Loucy (cell line): ENCODE data around the gene SCYGR5.

ENCODE experiments used
- H2AFZ ChIP-seq: fragments of 200-600 bp; sonication (generic); 2 replicates; pipeline ENCODE4 v1.6.0; 2016; ENCODE audit warnings: antibody characterized with exemption, mild to moderate bottlenecking, low read length, moderate library complexity
- H3F3A ChIP-seq: fragments of 200-600 bp; 2 replicates; pipeline ENCODE4 v1.6.0; 2016; ENCODE audit warnings: antibody characterized with exemption, low read depth, mild to moderate bottlenecking
- H3K27me3 ChIP-seq: fragments of 200-600 bp; sonication (generic); 2 replicates; pipeline ENCODE4 v1.6.1; 2014; ENCODE audit warnings: low read length, mild to moderate bottlenecking; ENCODE audit not compliant: insufficient read depth, poor library complexity, severe bottlenecking
- H3K36me3 ChIP-seq: fragments of 200-600 bp; sonication (generic); 2 replicates; pipeline ENCODE4 v1.6.1; 2016; ENCODE audit warnings: low read length; ENCODE audit not compliant: insufficient read depth
- H3K4me1 ChIP-seq: fragments of 200-600 bp; sonication (generic); 2 replicates; pipeline ENCODE4 v1.5.1; 2014; ENCODE audit warnings: low read length, mild to moderate bottlenecking; ENCODE audit not compliant: insufficient read depth, poor library complexity, severe bottlenecking
- H3K4me2 ChIP-seq: fragments of 200-600 bp; sonication (generic); 2 replicates; pipeline ENCODE4 v1.6.0; 2014; ENCODE audit warnings: antibody characterized with exemption, low read length, low read depth, mild to moderate bottlenecking; ENCODE audit not compliant: poor library complexity, severe bottlenecking
- H3K4me3 ChIP-seq: fragments of 200-600 bp; sonication (generic); 2 replicates; pipeline ENCODE4 v1.5.1; 2014; ENCODE audit warnings: low read length, mild to moderate bottlenecking, mixed read lengths; ENCODE audit not compliant: poor library complexity, severe bottlenecking
- H3K79me2 ChIP-seq: fragments of 200-600 bp; sonication (generic); 2 replicates; pipeline ENCODE4 v1.6.1; 2014; ENCODE audit warnings: low read length; ENCODE audit not compliant: insufficient read depth
- H3K9ac ChIP-seq: fragments of 200-600 bp; sonication (generic); 2 replicates; pipeline ENCODE4 v1.6.0; 2014; ENCODE audit warnings: mild to moderate bottlenecking, low read depth, low read length, moderate library complexity; ENCODE audit not compliant: poor library complexity, severe bottlenecking
- H3K9me2 ChIP-seq: fragments of 200-600 bp; sonication (generic); replicated peaks from 2 replicates; pipeline ENCODE4 v1.6.1; 2016; ENCODE audit warnings: low read depth, low read length, mixed read lengths
- H3K9me3 ChIP-seq: fragments of 200-600 bp; sonication (generic); 2 replicates; pipeline ENCODE4 v1.6.1; 2014; ENCODE audit warnings: mild to moderate bottlenecking, antibody characterized with exemption, low read length, low read depth; ENCODE audit not compliant: insufficient read depth
- H4K20me1 ChIP-seq: fragments of 200-600 bp; sonication (generic); 2 replicates; pipeline ENCODE4 v1.6.0; 2014; ENCODE audit warnings: antibody characterized with exemption, low read length, mild to moderate bottlenecking; ENCODE audit not compliant: insufficient read depth, poor library complexity, severe bottlenecking
- EZH2phosphoT487 ChIP-seq: fragments of 200-600 bp; IDR thresholded peaks from 2 replicates; pipeline ENCODE4 v1.6.1; 2018; ENCODE audit warnings: antibody characterized with exemption, mild to moderate bottlenecking, moderate library complexity, borderline replicate concordance
- TF ChIP-seq, protein P1 (sequence below): fragments of 200-600 bp; sonication (generic); conservative IDR thresholded peaks from 2 replicates; pipeline ENCODE4 v1.5.1; 2014; ENCODE audit warnings: mild to moderate bottlenecking, antibody characterized with exemption, low read length

SCYGR5 gene

DNA sequence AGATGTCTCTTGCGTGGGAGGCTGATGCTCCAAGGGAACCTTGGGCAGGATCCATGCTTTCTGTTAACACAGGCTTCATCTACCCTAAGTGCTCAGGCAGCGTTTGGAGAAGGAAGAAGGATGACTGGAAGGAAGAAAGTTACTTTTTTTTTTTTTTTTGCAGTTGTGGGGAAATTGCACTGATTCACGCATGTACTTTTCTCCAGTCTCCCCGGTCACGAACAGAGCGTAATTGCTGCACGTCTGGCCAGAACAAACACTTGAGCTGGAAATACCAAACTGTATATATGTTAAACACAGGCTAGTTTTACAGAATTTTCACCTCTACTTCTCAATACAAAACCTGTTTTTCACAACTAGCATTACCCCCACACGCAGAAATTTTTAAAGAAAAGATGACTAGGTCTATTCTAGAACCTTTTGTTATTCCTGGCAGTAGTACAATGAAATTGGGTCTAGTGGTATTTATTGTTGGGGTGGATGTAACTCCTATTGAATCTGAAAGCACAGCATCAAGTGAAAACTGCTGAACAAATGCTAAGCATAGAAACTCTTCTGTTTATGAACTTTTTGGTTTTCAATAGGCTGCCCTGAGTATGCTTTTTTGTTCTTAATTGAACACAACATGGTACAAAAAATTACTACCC lies 9.3 kb upstream of the SCYGR5 start:
- no peak overlapping the region for H2AFZ ChIP-seq
- no peaks in the 10 kb centered on the region for H3K9me2 ChIP-seq
- H3K9ac ChIP-seq: no peak overlapping the region
- no peak overlapping the region for H3K4me3 ChIP-seq
- H3K9me3 ChIP-seq: no peaks in the 10 kb centered on the region
- TF ChIP-seq, protein P1, sequence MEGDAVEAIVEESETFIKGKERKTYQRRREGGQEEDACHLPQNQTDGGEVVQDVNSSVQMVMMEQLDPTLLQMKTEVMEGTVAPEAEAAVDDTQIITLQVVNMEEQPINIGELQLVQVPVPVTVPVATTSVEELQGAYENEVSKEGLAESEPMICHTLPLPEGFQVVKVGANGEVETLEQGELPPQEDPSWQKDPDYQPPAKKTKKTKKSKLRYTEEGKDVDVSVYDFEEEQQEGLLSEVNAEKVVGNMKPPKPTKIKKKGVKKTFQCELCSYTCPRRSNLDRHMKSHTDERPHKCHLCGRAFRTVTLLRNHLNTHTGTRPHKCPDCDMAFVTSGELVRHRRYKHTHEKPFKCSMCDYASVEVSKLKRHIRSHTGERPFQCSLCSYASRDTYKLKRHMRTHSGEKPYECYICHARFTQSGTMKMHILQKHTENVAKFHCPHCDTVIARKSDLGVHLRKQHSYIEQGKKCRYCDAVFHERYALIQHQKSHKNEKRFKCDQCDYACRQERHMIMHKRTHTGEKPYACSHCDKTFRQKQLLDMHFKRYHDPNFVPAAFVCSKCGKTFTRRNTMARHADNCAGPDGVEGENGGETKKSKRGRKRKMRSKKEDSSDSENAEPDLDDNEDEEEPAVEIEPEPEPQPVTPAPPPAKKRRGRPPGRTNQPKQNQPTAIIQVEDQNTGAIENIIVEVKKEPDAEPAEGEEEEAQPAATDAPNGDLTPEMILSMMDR: no peak
- TF ChIP-seq EZH2phosphoT487: no peak
- H3K79me2 ChIP-seq: no peaks in the 10 kb centered on the region
- H3K27me3 ChIP-seq: no peaks in the 10 kb centered on the region
- no peak overlapping the region for H3K4me2 ChIP-seq
- no peaks in the 10 kb centered on the region for H3K4me1 ChIP-seq
- H4K20me1 ChIP-seq: no peaks in the 10 kb centered on the region
- no peaks in the 10 kb centered on the region for H3K36me3 ChIP-seq
- H3F3A ChIP-seq: no peaks in the 10 kb centered on the region

DNA sequence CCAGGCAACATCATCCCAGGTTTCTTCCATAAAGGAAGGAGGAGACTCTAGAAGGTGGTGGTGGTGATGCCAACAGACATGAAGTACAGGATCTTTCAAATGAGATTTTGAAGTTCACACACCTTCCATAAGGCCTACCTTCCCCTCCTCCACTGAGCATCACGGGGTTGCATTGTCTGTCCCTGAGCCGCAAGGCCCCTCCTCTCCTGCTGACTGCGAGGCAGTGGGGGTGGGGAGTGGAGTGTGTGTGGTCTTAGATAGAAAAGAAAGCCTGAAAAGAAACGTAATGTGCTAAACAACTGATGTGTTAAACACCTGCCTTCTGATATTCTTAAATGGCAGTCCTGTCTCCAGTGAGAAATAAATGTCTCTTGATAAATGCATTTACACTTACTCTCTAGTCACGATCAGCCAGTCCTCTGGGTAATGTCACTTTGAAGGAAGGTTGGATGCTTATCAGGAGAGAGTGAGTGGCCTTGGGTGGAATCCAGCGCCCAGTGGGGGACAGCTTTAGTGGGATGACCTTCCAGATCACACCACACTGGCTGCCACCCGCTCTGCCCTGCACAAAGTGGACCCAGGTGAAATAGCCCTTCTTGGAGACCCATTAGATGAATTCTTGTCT lies 5.5 kb upstream of the SCYGR5 start:
- no peaks in the 10 kb centered on the region for H3K9me3 ChIP-seq
- no peaks in the 10 kb centered on the region for H3F3A ChIP-seq
- H2AFZ ChIP-seq: no peak overlapping the region
- H3K9me2 ChIP-seq: no peaks in the 10 kb centered on the region
- H3K4me3 ChIP-seq: no peak overlapping the region
- H3K79me2 ChIP-seq: no peaks in the 10 kb centered on the region
- no peaks in the 10 kb centered on the region for H3K27me3 ChIP-seq
- H3K36me3 ChIP-seq: no peaks in the 10 kb centered on the region
- TF ChIP-seq EZH2phosphoT487: no peak
- TF ChIP-seq, protein P1: no peak
- H3K4me2 ChIP-seq: no peak overlapping the region
- H4K20me1 ChIP-seq: no peaks in the 10 kb centered on the region
- no peaks in the 10 kb centered on the region for H3K4me1 ChIP-seq
- H3K9ac ChIP-seq: no peak overlapping the region

DNA sequence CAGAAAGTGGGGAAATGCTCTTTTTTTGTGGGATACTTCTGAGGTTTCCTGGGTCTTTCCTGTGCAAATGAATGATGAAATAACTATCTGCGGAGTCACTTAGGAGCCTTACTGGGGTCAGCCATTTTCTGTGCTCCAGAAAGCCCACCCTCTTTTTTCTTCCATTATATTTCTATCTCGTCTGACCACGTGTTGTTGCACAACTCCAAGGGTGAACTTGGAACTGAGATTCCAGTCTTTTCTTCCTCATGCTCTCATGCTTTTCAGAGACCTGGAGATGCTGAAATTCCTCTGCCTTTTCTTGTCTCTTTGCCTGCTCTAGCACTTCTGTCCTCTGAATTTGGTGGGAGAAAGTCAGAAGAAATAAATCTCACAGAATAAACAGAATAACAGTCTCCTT lies 4.8 kb upstream of the SCYGR5 start:
- H3K9ac ChIP-seq: no peak overlapping the region
- H3K4me2 ChIP-seq: no peak overlapping the region
- no peaks in the 10 kb centered on the region for H3F3A ChIP-seq
- H4K20me1 ChIP-seq: no peaks in the 10 kb centered on the region
- no peaks in the 10 kb centered on the region for H3K36me3 ChIP-seq
- no peak overlapping the region for H2AFZ ChIP-seq
- H3K27me3 ChIP-seq: no peaks in the 10 kb centered on the region
- no peak for TF ChIP-seq EZH2phosphoT487
- TF ChIP-seq, protein P1: no peak
- H3K4me3 ChIP-seq: no peak overlapping the region
- H3K4me1 ChIP-seq: no peaks in the 10 kb centered on the region
- H3K9me2 ChIP-seq: no peaks in the 10 kb centered on the region
- H3K79me2 ChIP-seq: no peaks in the 10 kb centered on the region
- H3K9me3 ChIP-seq: no peaks in the 10 kb centered on the region
